Left lung (tissue), 14 donors: ENCODE measurements around the gene FAM83E. TPM values are rescaled to one million over a fixed set of nuclear protein-coding genes. Genes with fewer than 3 reads are reported as not detected.

Experiments used
- ATAC-seq: fragments of 200-7000 bp; cut with Tn5 transposase; one replicate; pipeline ENCODE4 v1.9.1; 2020; ENCODE audit warnings: moderate library complexity
- DNase-seq, 4 donors: peaks; one replicate each; pipeline ENCODE4 v3.0.0-alpha.2; 2013 to 2020
- H3K27ac ChIP-seq, 2 donors: fragments of 200-600 bp; sonication (generic) in 1 of 2; one replicate each; pipeline versions ENCODE4 v1.5.0 to v1.8.0; 2020 to 2021
- H3K27me3 ChIP-seq, 2 donors: fragments of 200-600 bp; sonication (generic) in 1 of 2; one replicate each; pipeline versions ENCODE4 v1.5.0 to v1.8.0; 2020 to 2021
- H3K36me3 ChIP-seq, 2 donors: fragments of 200-600 bp; sonication (generic) in 1 of 2; one replicate each; pipeline versions ENCODE4 v1.5.0 to v1.8.0; 2020 to 2021
- H3K4me1 ChIP-seq, 2 donors: fragments of 200-600 bp; one replicate each; pipeline ENCODE4 v1.8.0; 2021
- H3K4me3 ChIP-seq, 2 donors: fragments of 200-600 bp; sonication (generic) in 1 of 2; one replicate each; pipeline versions ENCODE4 v1.5.0 to v1.8.0; 2020 to 2021; ENCODE audit warnings: mild to moderate bottlenecking in 1 of 2
- H3K9me3 ChIP-seq, 2 donors: fragments of 200-600 bp; sonication (generic) in 1 of 2; one replicate each; pipeline versions ENCODE4 v1.5.0 to v1.8.0; 2020 to 2021
- intact Hi-C, 2 donors: fragments of 100-400 bp; cut with DNase I; formaldehyde crosslinking; loops; one replicate each; pipeline versions ENCODE4 v1.11.2 to v1.14.2; 2022
- long read RNA-seq, 12 donors: library from polyadenylated mRNA in 2 of 12; unstranded in 2 of 12; transcript quantifications; one replicate each; pipeline ENCODE4 v2.0.0 and lab custom pipeline, GENCODE V29; 2019 to 2026
- polyA plus RNA-seq, 6 donors: library from polyadenylated mRNA; unstranded; fragments of 120-200 nt; gene quantifications; one replicate each; pipeline ENCODE4 v1.2.1, GENCODE V29; 2013; ENCODE audit not compliant: insufficient read length in 6 of 6
- total RNA-seq, 2 donors: library from RNA; stranded (reverse); fragmentation: NEBNext Ultra II Directional; extraction: Animal tissue kit (Norgen Biotek cat#: 25700); gene quantifications; one replicate each; pipeline ENCODE4 v1.2.1, GENCODE V29; 2021
- TF ChIP-seq, protein P1 (sequence below), 2 donors: fragments of 200-600 bp; sonication (generic) in 1 of 2; IDR thresholded peaks; one replicate each; pipeline versions ENCODE4 v1.5.0 to v1.8.0; 2021; ENCODE audit warnings: antibody characterized with exemption in 2 of 2
- donor health status: DM: no; HTN: yes; CAD: no.
- donor health status: DM: no; HTN: no; CAD: no.

Gene FAM83E
- 10 to 100 TPM; 15.5 to 50.0 TPM for total RNA-seq
- polyA plus RNA-seq, result 10 to 100 TPM in 2 of 6 donors, 1 to 10 TPM in 4; 4.7 to 12.3 (median 5.8) TPM
- long read RNA-seq, donor 1, result 0 reads
- long read RNA-seq, donor 2, result 0 reads
- long read RNA-seq, donor 3, partial matches to known transcripts, result 0 of 1 reads
- long read RNA-seq, donor 3, other reads (novel, unspliced or antisense), result 0 of 1 reads
- long read RNA-seq, donor 4, partial matches to known transcripts, result 0 of 4 reads
- long read RNA-seq, donor 4, other reads (novel, unspliced or antisense), result 2 of 4 reads
- long read RNA-seq, donor 5, partial matches to known transcripts, result 0 of 1 reads
- long read RNA-seq, donor 5, other reads (novel, unspliced or antisense), result 0 of 1 reads
- long read RNA-seq, donor 6, result 0 reads
- long read RNA-seq, donor 7, result 0 reads
- long read RNA-seq, donor 8, result 0 reads
- long read RNA-seq, donor 9, result 0 reads
- long read RNA-seq, donor 10, result 0 reads
- long read RNA-seq, donor 11, result 0 reads
- long read RNA-seq, donor 12, partial matches to known transcripts, result 0 of 2 reads
- long read RNA-seq, donor 12, other reads (novel, unspliced or antisense), result 0 of 2 reads

DNA sequence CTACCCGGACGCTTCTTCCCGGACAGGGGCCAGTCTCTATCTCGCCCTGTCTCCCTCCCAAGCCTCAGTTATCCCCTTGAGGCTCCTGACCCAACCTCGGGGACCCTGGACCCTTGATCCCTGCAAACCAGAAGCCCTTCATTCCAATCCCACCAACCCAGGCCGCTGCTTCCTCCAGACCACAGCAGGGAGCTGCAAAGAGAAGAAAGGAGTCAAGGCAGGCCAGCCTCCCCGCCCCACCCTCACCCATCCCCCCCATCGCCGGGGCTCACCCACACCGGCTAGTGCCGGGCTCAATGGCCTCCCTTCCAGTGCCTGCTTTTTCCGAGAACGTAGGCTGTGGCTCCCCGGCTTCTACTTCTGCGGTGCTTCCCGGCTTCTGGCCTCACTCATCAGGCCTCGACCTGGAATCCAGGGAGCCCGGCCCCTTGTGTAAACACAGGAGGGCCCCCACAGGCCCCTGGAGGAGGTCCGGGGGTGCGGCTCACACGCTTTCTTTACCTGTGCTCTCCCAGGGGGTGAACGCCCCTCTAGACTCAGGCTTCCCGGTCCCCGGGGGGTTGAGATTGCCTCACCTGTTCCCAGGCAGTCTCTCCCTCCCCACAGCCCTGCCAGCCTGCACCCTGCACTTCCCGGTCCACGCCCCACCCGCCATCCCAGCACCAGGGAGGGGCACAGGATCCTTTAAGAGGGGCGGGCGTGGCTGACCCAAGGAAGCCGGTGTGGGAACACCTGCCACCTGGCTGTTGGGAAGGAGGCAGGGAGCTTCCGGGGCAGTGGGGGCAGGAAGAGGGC is at the start of gene FAM83E:
Gene FAM83E, minus strand, starts transcription at position 641 of the 795 bp plus-strand sequence. CDS start 1,704 bp downstream, outside the sequence.
- Histone ChIP-seq H3K9me3 (no peaks in the 10 kb centered on the region), H3K4me3 (peak within 1 kb of the TSS; percentile 21 to 75), H3K36me3 (peaks cover 0 to 34% of the 10 kb centered on the region in 2 donors), H3K27me3 (no peaks in the 10 kb centered on the region), H3K4me1 (peaks cover 16 to 31% of the 10 kb centered on the region in 2 donors), H3K27ac (peak within 1 kb of the TSS; percentile 30 to 62)
- peak in 3 of 4 donors; percentile 75 to 91 (median 89) for DNase-seq
- intact Hi-C loops, result no loop called here
- ATAC-seq, result peak; percentile 72
- TF ChIP-seq, protein P1, sequence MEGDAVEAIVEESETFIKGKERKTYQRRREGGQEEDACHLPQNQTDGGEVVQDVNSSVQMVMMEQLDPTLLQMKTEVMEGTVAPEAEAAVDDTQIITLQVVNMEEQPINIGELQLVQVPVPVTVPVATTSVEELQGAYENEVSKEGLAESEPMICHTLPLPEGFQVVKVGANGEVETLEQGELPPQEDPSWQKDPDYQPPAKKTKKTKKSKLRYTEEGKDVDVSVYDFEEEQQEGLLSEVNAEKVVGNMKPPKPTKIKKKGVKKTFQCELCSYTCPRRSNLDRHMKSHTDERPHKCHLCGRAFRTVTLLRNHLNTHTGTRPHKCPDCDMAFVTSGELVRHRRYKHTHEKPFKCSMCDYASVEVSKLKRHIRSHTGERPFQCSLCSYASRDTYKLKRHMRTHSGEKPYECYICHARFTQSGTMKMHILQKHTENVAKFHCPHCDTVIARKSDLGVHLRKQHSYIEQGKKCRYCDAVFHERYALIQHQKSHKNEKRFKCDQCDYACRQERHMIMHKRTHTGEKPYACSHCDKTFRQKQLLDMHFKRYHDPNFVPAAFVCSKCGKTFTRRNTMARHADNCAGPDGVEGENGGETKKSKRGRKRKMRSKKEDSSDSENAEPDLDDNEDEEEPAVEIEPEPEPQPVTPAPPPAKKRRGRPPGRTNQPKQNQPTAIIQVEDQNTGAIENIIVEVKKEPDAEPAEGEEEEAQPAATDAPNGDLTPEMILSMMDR (IDR thresholded peaks at IDR 0.05), result no peak

DNA sequence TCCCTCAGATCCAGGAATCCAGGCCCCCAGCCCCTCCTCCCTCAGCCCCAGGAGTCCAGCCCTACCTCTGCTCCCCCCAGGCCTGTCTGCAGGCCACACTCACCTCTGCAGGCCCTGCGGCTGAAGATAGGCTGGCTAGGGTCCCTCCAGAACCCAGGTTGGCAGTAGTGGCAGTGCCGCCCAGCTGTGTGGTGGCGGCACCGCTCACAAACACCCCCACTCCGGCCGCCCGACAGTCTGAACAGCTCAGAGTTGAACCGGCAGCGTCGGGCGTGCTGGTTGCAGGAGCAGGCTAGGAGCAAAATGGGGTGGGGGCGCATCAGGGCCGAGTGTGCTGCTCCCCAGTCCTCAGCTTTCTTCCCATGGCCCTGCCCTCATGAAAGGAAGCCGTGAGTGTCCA is 49.6 kb upstream of the FAM83E start:
- H3K27ac ChIP-seq, result no peak overlapping the region
- intact Hi-C loops, result no loop called here
- DNase-seq, result peak in 1 of 4 donors; percentile 73
- H3K9me3 ChIP-seq, result no peaks in the 10 kb centered on the region
- H3K4me3 ChIP-seq, result no peak overlapping the region
- TF ChIP-seq, protein P1 (IDR thresholded peaks at IDR 0.05), result no peak
- H3K36me3 ChIP-seq, result no peaks in the 10 kb centered on the region
- ATAC-seq, result no peak
- H3K27me3 ChIP-seq, result no peaks in the 10 kb centered on the region
- peaks cover 5 to 13% of the 10 kb centered on the region in 2 donors for H3K4me1 ChIP-seq

DNA sequence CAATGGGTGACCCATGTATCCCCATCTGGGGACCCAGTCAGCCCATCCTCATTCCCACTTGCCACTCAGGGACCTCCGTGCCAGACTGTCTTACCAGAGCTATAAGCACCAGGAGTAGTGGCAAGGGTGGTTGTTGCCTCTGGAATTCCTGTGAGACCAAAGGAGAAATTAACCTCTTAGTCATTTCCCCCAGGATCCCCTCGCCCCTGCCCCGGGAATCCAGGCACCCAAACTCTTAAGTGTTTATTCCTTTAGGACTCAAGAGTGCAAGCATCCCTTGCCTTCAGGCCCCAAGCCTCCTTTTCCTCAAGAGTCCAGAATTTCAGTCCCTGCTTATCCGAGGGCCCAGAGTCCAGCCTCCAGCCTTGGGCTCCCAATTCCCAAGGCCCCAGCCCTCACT is 48.8 kb upstream of the FAM83E start:
- H3K27ac ChIP-seq, result no peak overlapping the region
- no peak overlapping the region for H3K4me3 ChIP-seq
- no peaks in the 10 kb centered on the region for H3K36me3 ChIP-seq
- H3K4me1 ChIP-seq, result peaks cover 5 to 13% of the 10 kb centered on the region in 2 donors
- H3K9me3 ChIP-seq, result no peaks in the 10 kb centered on the region
- DNase-seq (no peak), ATAC-seq (no peak)
- intact Hi-C loops, result no loop called here
- TF ChIP-seq, protein P1 (IDR thresholded peaks at IDR 0.05), result no peak
- H3K27me3 ChIP-seq, result no peaks in the 10 kb centered on the region

DNA sequence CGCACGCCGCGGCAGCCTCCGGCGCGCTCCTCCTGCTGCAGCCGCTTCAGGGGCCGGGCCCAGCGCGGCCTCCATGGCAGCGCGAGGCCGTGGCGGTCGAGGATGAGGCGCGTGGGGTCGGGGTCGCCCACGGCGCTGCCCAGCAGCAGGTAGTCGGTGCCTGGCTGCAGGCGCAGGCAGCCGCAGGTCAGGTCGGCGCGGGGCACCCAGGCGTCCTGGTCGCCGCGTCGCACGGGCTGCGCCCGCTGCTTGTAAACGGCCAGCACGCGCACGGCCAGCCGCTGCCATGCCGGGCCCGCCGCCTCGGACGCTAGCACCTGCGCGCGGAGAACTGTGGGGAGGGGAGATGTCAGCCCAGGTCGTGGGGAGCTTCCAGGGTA is 46.8 kb upstream of the FAM83E start:
- DNase-seq, result peak in 1 of 4 donors; percentile 77
- Histone ChIP-seq H3K36me3 (no peaks in the 10 kb centered on the region), H3K27ac (peak overlapping the region in 1 of 2 donors; percentile 67), H3K27me3 (no peaks in the 10 kb centered on the region), H3K4me3 (no peak overlapping the region), H3K9me3 (no peaks in the 10 kb centered on the region), H3K4me1 (peaks cover 5 to 13% of the 10 kb centered on the region in 2 donors)
- TF ChIP-seq, protein P1 (IDR thresholded peaks at IDR 0.05), result no peak
- intact Hi-C loops, result no loop called here
- ATAC-seq, result no peak
